ENCODE results near the gene CBX7.

Gene CBX7

GRCh38 chr22:39122772-39123470 lies 29.6 kb downstream of the CBX7 start:
- no peak for DNase-seq

- no peak for DNase-seq
Measured at GRCh38 chr22:39120983-39121382, 31.5 kb downstream of the CBX7 start.

GRCh38 chr22:39117585-39118191 lies 34.8 kb downstream of the CBX7 start:
- DNase-seq, result peak; percentile 27

GRCh38 chr22:39115977-39116621 lies 36.4 kb downstream of the CBX7 start:
- no peak for DNase-seq

GRCh38 chr22:39115570-39115969 lies 36.9 kb downstream of the CBX7 start:
- no peak for DNase-seq

- DNase-seq, result no peak
Measured at GRCh38 chr22:39114112-39114511, 38.4 kb downstream of the CBX7 start.

- DNase-seq, result no peak
Measured at GRCh38 chr22:39110631-39111561, 41.6 kb downstream of the CBX7 start.

- DNase-seq, result no peak
Measured at GRCh38 chr22:39109361-39109760, 43.1 kb downstream of the CBX7 start.

GRCh38 chr22:39108487-39108886 lies 44.0 kb downstream of the CBX7 start:
- no peak for DNase-seq

- DNase-seq, result no peak
Measured at GRCh38 chr22:39106326-39106725, 46.2 kb downstream of the CBX7 start.

- no peak for DNase-seq
Measured at GRCh38 chr22:39103431-39103830, 49.0 kb downstream of the CBX7 start.

GRCh38 chr22:39101226-39101625 lies 51.3 kb downstream of the CBX7 start:
- no peak for DNase-seq

GRCh38 chr22:39098576-39098975 lies 53.9 kb downstream of the CBX7 start:
- DNase-seq, result no peak

- no peak for DNase-seq
Measured at GRCh38 chr22:39098026-39098425, 54.5 kb downstream of the CBX7 start.

- DNase-seq, result no peak
Measured at GRCh38 chr22:39097098-39098020, 55.1 kb downstream of the CBX7 start, which contains the start of gene APOBEC3H. Gene APOBEC3H, plus strand, starts transcription at chr22:39097244. Its CDS starts 3,035 bp downstream, at chr22:39100279.

- DNase-seq, result no peak
Measured at GRCh38 chr22:39095971-39096370, 56.5 kb downstream of the CBX7 start.

- no peak for DNase-seq
Measured at GRCh38 chr22:39094717-39095389, 57.6 kb downstream of the CBX7 start.

GRCh38 chr22:39092111-39092862 lies 60.2 kb downstream of the CBX7 start:
- DNase-seq, result no peak

GRCh38 chr22:39091126-39092081 lies 61.1 kb downstream of the CBX7 start:
- DNase-seq, result no peak
